Activated CD4-positive, alpha-beta T cell treated with anti-CD3 and anti-CD28 coated beads for 36 hours (primary cell): ENCODE data around the gene KCTD2. TPM values are rescaled to one million over a fixed set of nuclear protein-coding genes. Genes with fewer than 3 reads are reported as not detected.

Experiments used
- ATAC-seq: fragments of 200-7000 bp; cut with Tn5 transposase; one replicate; pipeline ENCODE4 v1.10.0; 2021; ENCODE audit warnings: mild to moderate bottlenecking, moderate library complexity
- CTCF ChIA-PET: fragments of 350-600 bp; sonication (Branson Sonifier 250); formaldehyde crosslinking; loops from one replicate; lab custom pipeline; 2021; ENCODE audit warnings: antibody characterized with exemption; lab: Charles Lee
- POLR2A ChIA-PET: fragments of 350-600 bp; sonication (Branson Sonifier 250); formaldehyde crosslinking; loops from one replicate; lab custom pipeline; 2021; ENCODE audit warnings: antibody characterized with exemption, inconsistent platforms; lab: Charles Lee
- DNase-seq: peaks from one replicate; pipeline ENCODE4 v3.0.0-alpha.2; 2020
- H3K27ac Mint-ChIP-seq: one replicate; pipeline ENCODE4 v1.8.0; 2021; ENCODE audit warnings: mixed read lengths
- H3K27me3 Mint-ChIP-seq: one replicate; pipeline ENCODE4 v1.8.0; 2021; ENCODE audit warnings: mixed read lengths
- H3K36me3 Mint-ChIP-seq: one replicate; pipeline ENCODE4 v1.8.0; 2021; ENCODE audit warnings: low read depth, mixed read lengths
- H3K4me1 Mint-ChIP-seq: one replicate; pipeline ENCODE4 v1.8.0; 2021; ENCODE audit warnings: mixed read lengths
- H3K4me3 Mint-ChIP-seq: one replicate; pipeline ENCODE4 v1.8.0; 2021; ENCODE audit warnings: mild to moderate bottlenecking, moderate library complexity, mixed read lengths
- H3K9me3 Mint-ChIP-seq: one replicate; pipeline ENCODE4 v1.8.0; 2021; ENCODE audit warnings: low read depth, mixed read lengths
- intact Hi-C, 2 experiments: fragments of 100-400 bp; cut with DNase I in 1 of 2; cut with micrococcal nuclease in 1 of 2; formaldehyde crosslinking; loops; one replicate each; pipeline versions ENCODE4 v1.14.2 to v1.15.1; 2022 to 2024; cut with DNase I, micrococcal nuclease
- total RNA-seq, 2 experiments: library from RNA; stranded (reverse); gene quantifications; one replicate each; pipeline ENCODE4 v1.2.3, GENCODE V29; 2021

Gene KCTD2
- total RNA-seq, 2 experiments from 2014 or later = 15.3 to 16.7 TPM

- DNase-seq = no peak
- H3K36me3 Mint-ChIP-seq = no peaks in the 10 kb centered on the region
- H3K4me3 Mint-ChIP-seq = no peak overlapping the region
- ATAC-seq = no peak
- ChIA-PET CTCF (interaction anchor here (0.8 to 1.3 kb wide), 3 partner anchors 15 to 30 kb away, joined by 3 to 4 read pairs (median 3); no protein-coding TSS in a partner anchor), POLR2A (interaction anchor here (0.5 to 1.1 kb wide), 3 partner anchors 12 to 130 kb away, joined by 6 to 9 read pairs (median 6); partner anchors contain the start of gene NUP85)
- H3K9me3 Mint-ChIP-seq = no peaks in the 10 kb centered on the region
- no peaks in the 10 kb centered on the region for H3K27me3 Mint-ChIP-seq
- intact Hi-C loops = no loop called here
- H3K4me1 Mint-ChIP-seq = peaks cover 29% of the 10 kb centered on the region
- H3K27ac Mint-ChIP-seq = no peak overlapping the region
Observed at GRCh38 chr17:75075597-75076336, 28.7 kb downstream of the KCTD2 start.

GRCh38 chr17:75077072-75077495, 30.1 kb downstream of the KCTD2 start:
- no peaks in the 10 kb centered on the region for H3K36me3 Mint-ChIP-seq
- peak overlapping the region; percentile 41 for H3K4me3 Mint-ChIP-seq
- ChIA-PET POLR2A (interaction anchor here (0.6 kb wide), 1 partner anchor 195 kb away, joined by 3 read pairs; no protein-coding TSS in a partner anchor), CTCF (no interaction called here)
- no peaks in the 10 kb centered on the region for H3K9me3 Mint-ChIP-seq
- H3K27ac Mint-ChIP-seq = no peak overlapping the region
- intact Hi-C loops = no loop called here
- no peaks in the 10 kb centered on the region for H3K27me3 Mint-ChIP-seq
- ATAC-seq = no peak
- peaks cover 29% of the 10 kb centered on the region for H3K4me1 Mint-ChIP-seq
- peak; percentile 18 for DNase-seq

- Mint-ChIP-seq H3K4me3 (peak overlapping the region; percentile 41), H3K36me3 (no peaks in the 10 kb centered on the region), H3K27me3 (no peaks in the 10 kb centered on the region), H3K4me1 (peaks cover 31% of the 10 kb centered on the region), H3K9me3 (no peaks in the 10 kb centered on the region), H3K27ac (peak overlapping the region; percentile 31)
- intact Hi-C loops = no loop called here
- POLR2A ChIA-PET = interaction anchor here (0.6 to 1.4 kb wide), 2 partner anchors 12 to 195 kb away, joined by 3 read pairs; no protein-coding TSS in a partner anchor
- CTCF ChIA-PET = interaction anchor here (0.8 kb wide), 1 partner anchor 36 kb away, joined by 5 read pairs; no protein-coding TSS in a partner anchor
- peak; percentile 79 for ATAC-seq
- peak; percentile 72 for DNase-seq
Observed at GRCh38 chr17:75077496-75078283, 30.7 kb downstream of the KCTD2 start.

GRCh38 chr17:75078284-75079022, 31.4 kb downstream of the KCTD2 start:
- Mint-ChIP-seq H3K27ac (no peak overlapping the region), H3K36me3 (no peaks in the 10 kb centered on the region), H3K4me1 (peaks cover 32% of the 10 kb centered on the region), H3K4me3 (peak overlapping the region; percentile 41), H3K9me3 (no peaks in the 10 kb centered on the region), H3K27me3 (no peaks in the 10 kb centered on the region)
- intact Hi-C loops = no loop called here
- DNase-seq (peak; percentile 35), ATAC-seq (peak; percentile 28)
- ChIA-PET CTCF (interaction anchor here (0.6 to 0.9 kb wide), 4 partner anchors 19 to 39 kb away, joined by 3 to 5 read pairs (median 4); no protein-coding TSS in a partner anchor), POLR2A (interaction anchor here (1.4 kb wide), 1 partner anchor 13 kb away, joined by 3 read pairs; no protein-coding TSS in a partner anchor)

GRCh38 chr17:75079023-75079373, 32.0 kb downstream of the KCTD2 start:
- intact Hi-C loops = no loop called here
- ATAC-seq = no peak

GRCh38 chr17:75081611-75082540, 34.9 kb downstream of the KCTD2 start:
- no peak overlapping the region for H3K4me3 Mint-ChIP-seq

More at GRCh38 chr17:75079023-75079373, 32.0 kb downstream of the KCTD2 start:
- Mint-ChIP-seq H3K4me3 (no peak overlapping the region), H3K36me3 (no peaks in the 10 kb centered on the region), H3K27me3 (no peaks in the 10 kb centered on the region), H3K4me1 (peaks cover 37% of the 10 kb centered on the region), H3K27ac (no peak overlapping the region), H3K9me3 (no peaks in the 10 kb centered on the region)
- POLR2A ChIA-PET = interaction anchor here (1.4 kb wide), 1 partner anchor 13 kb away, joined by 3 read pairs; no protein-coding TSS in a partner anchor
- CTCF ChIA-PET = interaction anchor here (0.6 to 0.9 kb wide), 3 partner anchors 19 to 38 kb away, joined by 3 to 4 read pairs (median 3); no protein-coding TSS in a partner anchor
- no peak for DNase-seq

GRCh38 chr17:75082683-75083082, 35.7 kb downstream of the KCTD2 start:
- H3K36me3 Mint-ChIP-seq = no peaks in the 10 kb centered on the region
- no peaks in the 10 kb centered on the region for H3K9me3 Mint-ChIP-seq
- ATAC-seq (no peak), DNase-seq (no peak)
- intact Hi-C loops = no loop called here
- no peak overlapping the region for H3K4me3 Mint-ChIP-seq
- POLR2A ChIA-PET = interaction anchor here (0.5 kb wide), 1 partner anchor 9 kb away, joined by 3 read pairs; no protein-coding TSS in a partner anchor
- no peak overlapping the region for H3K27ac Mint-ChIP-seq
- H3K4me1 Mint-ChIP-seq = peaks cover 49% of the 10 kb centered on the region
- CTCF ChIA-PET = interaction anchor here (0.9 kb wide), 1 partner anchor 121 kb away, joined by 3 read pairs; no protein-coding TSS in a partner anchor
- H3K27me3 Mint-ChIP-seq = no peaks in the 10 kb centered on the region

More at GRCh38 chr17:75081611-75082540, 34.9 kb downstream of the KCTD2 start:
- Mint-ChIP-seq H3K4me1 (peaks cover 48% of the 10 kb centered on the region), H3K36me3 (no peaks in the 10 kb centered on the region), H3K27ac (no peak overlapping the region), H3K9me3 (no peaks in the 10 kb centered on the region), H3K27me3 (no peaks in the 10 kb centered on the region)
- no peak for DNase-seq
- ChIA-PET CTCF (interaction anchor here (0.6 to 1.5 kb wide), 6 partner anchors 9 to 165 kb away, joined by 3 to 6 read pairs (median 4); no protein-coding TSS in a partner anchor), POLR2A (interaction anchor here (0.5 kb wide), 1 partner anchor 10 kb away, joined by 3 read pairs; no protein-coding TSS in a partner anchor)
- ATAC-seq = no peak
- intact Hi-C loops = no loop called here

- POLR2A ChIA-PET = no interaction called here
- CTCF ChIA-PET = interaction anchor here (0.6 to 1.5 kb wide), 6 partner anchors 26 to 257 kb away, joined by 3 to 5 read pairs (median 4); no protein-coding TSS in a partner anchor
- Mint-ChIP-seq H3K4me1 (peaks cover 47% of the 10 kb centered on the region), H3K9me3 (no peaks in the 10 kb centered on the region), H3K27me3 (no peaks in the 10 kb centered on the region), H3K27ac (no peak overlapping the region), H3K4me3 (no peak overlapping the region), H3K36me3 (no peaks in the 10 kb centered on the region)
- DNase-seq = peak; percentile 27
- intact Hi-C loops = no loop called here
- ATAC-seq = no peak
Observed at GRCh38 chr17:75084039-75084660, 37.1 kb downstream of the KCTD2 start.

- POLR2A ChIA-PET = no interaction called here
- no peaks in the 10 kb centered on the region for H3K36me3 Mint-ChIP-seq
- no peaks in the 10 kb centered on the region for H3K9me3 Mint-ChIP-seq
- H3K4me1 Mint-ChIP-seq = peaks cover 49% of the 10 kb centered on the region
- CTCF ChIA-PET = interaction anchor here (0.7 to 1.4 kb wide), 3 partner anchors 23 to 124 kb away, joined by 3 to 6 read pairs (median 3); no protein-coding TSS in a partner anchor
- H3K27ac Mint-ChIP-seq = peak overlapping the region; percentile 73
- H3K4me3 Mint-ChIP-seq = peak overlapping the region; percentile 71
- DNase-seq (no peak), ATAC-seq (no peak)
- H3K27me3 Mint-ChIP-seq = no peaks in the 10 kb centered on the region
- intact Hi-C loops = loop anchor here in 1 of 2 experiments (2.0 kb wide), 1 partner anchor 52 kb away; no protein-coding TSS in a partner anchor
Observed at GRCh38 chr17:75086496-75087181, 39.6 kb downstream of the KCTD2 start.
